MM.1S (cell line): ENCODE results near the gene EMILIN3.

Source experiments
- EZH2 ChIP-seq: fragments of 300-600 bp; sonication (generic); optimal IDR thresholded peaks from 2 replicates; pipeline ENCODE3; 2017; ENCODE audit warnings: low read depth, mild to moderate bottlenecking, antibody characterized with exemption, low read length, mixed read lengths
- TF ChIP-seq, protein P1 (sequence below): fragments of 300-600 bp; sonication (generic); IDR thresholded peaks from 2 replicates; pipeline ENCODE4 v1.5.1; 2016; ENCODE audit warnings: antibody characterized with exemption, low read length, mixed read lengths

DNA sequence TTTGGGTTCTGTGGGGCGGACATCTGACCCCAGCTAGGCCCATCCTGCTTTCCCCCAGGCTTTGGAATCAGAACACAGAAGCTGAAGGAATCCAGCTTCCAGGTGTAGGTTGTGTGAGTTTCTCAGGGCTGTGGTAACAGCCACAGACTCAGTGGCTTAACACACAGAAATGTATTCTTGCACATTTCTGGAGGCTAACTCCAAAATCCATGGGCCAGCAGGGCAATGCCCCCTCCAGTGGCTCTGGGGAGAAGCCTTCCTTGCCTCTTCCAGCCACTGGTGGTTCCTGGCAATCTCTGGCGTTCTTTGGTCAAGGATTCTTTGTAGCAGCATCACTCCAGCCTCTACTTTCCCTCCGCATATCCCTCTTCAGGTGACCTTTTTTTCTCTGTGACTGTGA, 1.3 kb upstream of the EMILIN3 start:
- TF ChIP-seq, protein P1, sequence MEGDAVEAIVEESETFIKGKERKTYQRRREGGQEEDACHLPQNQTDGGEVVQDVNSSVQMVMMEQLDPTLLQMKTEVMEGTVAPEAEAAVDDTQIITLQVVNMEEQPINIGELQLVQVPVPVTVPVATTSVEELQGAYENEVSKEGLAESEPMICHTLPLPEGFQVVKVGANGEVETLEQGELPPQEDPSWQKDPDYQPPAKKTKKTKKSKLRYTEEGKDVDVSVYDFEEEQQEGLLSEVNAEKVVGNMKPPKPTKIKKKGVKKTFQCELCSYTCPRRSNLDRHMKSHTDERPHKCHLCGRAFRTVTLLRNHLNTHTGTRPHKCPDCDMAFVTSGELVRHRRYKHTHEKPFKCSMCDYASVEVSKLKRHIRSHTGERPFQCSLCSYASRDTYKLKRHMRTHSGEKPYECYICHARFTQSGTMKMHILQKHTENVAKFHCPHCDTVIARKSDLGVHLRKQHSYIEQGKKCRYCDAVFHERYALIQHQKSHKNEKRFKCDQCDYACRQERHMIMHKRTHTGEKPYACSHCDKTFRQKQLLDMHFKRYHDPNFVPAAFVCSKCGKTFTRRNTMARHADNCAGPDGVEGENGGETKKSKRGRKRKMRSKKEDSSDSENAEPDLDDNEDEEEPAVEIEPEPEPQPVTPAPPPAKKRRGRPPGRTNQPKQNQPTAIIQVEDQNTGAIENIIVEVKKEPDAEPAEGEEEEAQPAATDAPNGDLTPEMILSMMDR = no peak
- TF ChIP-seq EZH2 = no peak
